HG03045 (cell line): Measurements from ENCODE around the gene HSPE1.
"Not testable (repeated sequence)": the region's sequence is repeated elsewhere in the genome, so short reads cannot be mapped to it uniquely, and the experiment has no call there.

Experiments
- ATAC-seq: cut with Tn5 transposase; IDR thresholded peaks from one replicate; pipeline ENCODE4 v1.9.1; 2021; ENCODE audit warnings: mild to moderate bottlenecking, moderate library complexity; ENCODE audit not compliant: unreplicated experiment

Gene HSPE1

GRCh38 chr2:197498235-197498936, 1.8 kb upstream of the HSPE1 start:
- no peak for ATAC-seq

GRCh38 chr2:197498937-197499593, 1.1 kb upstream of the HSPE1 start:
- ATAC-seq: peak; percentile 19

- peak; percentile 8 for ATAC-seq
Observed at GRCh38 chr2:197500503-197501131, 438 bp downstream of the HSPE1 start.

GRCh38 chr2:197502201-197502600, 2.0 kb downstream of the HSPE1 start:
- ATAC-seq: no peak

- no peak for ATAC-seq
Observed at GRCh38 chr2:197502685-197503084, 2.5 kb downstream of the HSPE1 start.

- no peak for ATAC-seq
Observed at GRCh38 chr2:197504000-197504399, 3.8 kb downstream of the HSPE1 start.

GRCh38 chr2:197504512-197504911, 4.3 kb downstream of the HSPE1 start:
- no peak for ATAC-seq

GRCh38 chr2:197506658-197507057, 6.5 kb downstream of the HSPE1 start:
- ATAC-seq: no peak

GRCh38 chr2:197513915-197514314, 13.7 kb downstream of the HSPE1 start:
- no peak for ATAC-seq

GRCh38 chr2:197514754-197515153, 14.6 kb downstream of the HSPE1 start:
- no peak for ATAC-seq

GRCh38 chr2:197515315-197515738, 15.1 kb downstream of the HSPE1 start:
- peak; percentile 0 for ATAC-seq

- peak; percentile 92 for ATAC-seq
Observed at GRCh38 chr2:197515739-197516392, 15.7 kb downstream of the HSPE1 start, which contains the start of gene MOB4. MOB4 (plus strand) TSS chr2:197516066; CDS start chr2:197516087, 21 bp downstream.

- ATAC-seq: peak; percentile 23
Observed at GRCh38 chr2:197516393-197516761, 16.2 kb downstream of the HSPE1 start.

GRCh38 chr2:197517150-197517549, 17.0 kb downstream of the HSPE1 start:
- ATAC-seq: no peak

GRCh38 chr2:197538412-197538811, 38.2 kb downstream of the HSPE1 start:
- no peak for ATAC-seq

- ATAC-seq: no peak
Observed at GRCh38 chr2:197539734-197540133, 39.6 kb downstream of the HSPE1 start.

- no peak for ATAC-seq
Observed at GRCh38 chr2:197543206-197543605, 43.0 kb downstream of the HSPE1 start.

GRCh38 chr2:197547163-197547900, 47.2 kb downstream of the HSPE1 start:
- no peak for ATAC-seq

GRCh38 chr2:197548582-197548981, 48.4 kb downstream of the HSPE1 start:
- no peak for ATAC-seq

GRCh38 chr2:197551260-197551659, 51.1 kb downstream of the HSPE1 start:
- ATAC-seq: not testable (repeated sequence)
